Measurements from ENCODE around the gene RGL4.
"Not testable (repeated sequence)": the region's sequence is repeated elsewhere in the genome, so short reads cannot be mapped to it uniquely, and the experiment has no call there.

The RGL4 gene, protein sequence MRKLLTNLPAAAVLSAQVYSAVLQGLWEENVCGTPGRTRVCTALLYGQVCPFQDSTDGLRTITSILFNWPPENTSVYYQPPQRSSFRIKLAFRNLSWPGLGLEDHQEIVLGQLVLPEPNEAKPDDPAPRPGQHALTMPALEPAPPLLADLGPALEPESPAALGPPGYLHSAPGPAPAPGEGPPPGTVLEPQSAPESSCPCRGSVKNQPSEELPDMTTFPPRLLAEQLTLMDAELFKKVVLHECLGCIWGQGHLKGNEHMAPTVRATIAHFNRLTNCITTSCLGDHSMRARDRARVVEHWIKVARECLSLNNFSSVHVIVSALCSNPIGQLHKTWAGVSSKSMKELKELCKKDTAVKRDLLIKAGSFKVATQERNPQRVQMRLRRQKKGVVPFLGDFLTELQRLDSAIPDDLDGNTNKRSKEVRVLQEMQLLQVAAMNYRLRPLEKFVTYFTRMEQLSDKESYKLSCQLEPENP

DNA sequence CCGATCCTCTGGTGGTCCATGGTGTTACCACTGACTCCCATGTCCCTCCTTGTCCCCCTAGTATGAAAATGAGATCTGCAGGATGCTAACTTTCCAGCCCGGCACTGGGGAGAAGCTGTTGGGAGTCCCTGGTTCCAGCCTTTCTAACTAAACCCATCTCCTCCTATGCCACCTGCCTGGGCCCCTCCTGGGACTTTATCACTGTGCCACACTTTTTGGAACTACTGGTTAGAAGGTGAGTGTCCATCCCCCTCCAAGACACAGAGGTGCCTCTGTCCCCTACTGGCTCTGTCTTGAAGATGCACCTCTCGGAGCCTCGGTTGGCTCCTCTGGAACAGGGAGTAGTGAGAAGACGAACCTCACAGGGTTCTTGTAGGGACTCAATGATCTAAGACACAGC lies at the start of gene RGL4:
Gene RGL4, plus strand, starts transcription at position 301 of the 400 bp plus-strand sequence. CDS start 1,018 bp downstream, outside the sequence.
- no peak for DNase-seq

DNA sequence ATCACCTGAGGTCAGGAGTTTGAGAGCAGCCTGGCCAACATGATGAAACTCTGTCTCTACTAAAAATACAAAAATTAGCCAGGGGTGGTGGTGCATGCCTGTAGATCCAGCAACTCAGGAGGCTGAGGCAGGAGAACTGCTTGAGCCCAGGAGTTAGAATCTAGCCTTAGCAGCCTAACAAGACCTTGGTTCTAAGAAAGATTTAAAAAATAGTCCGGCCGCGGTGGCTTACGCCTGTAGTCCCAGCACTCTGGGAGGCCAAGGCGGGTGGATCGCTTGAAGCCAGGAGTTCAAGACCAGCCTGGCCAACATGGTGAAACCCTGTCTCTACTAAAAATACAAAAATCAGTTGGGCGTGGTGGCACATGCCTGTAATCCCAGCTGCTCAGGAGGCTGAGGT lies 44.3 kb upstream of the RGL4 start:
- not testable (repeated sequence) for DNase-seq

DNA sequence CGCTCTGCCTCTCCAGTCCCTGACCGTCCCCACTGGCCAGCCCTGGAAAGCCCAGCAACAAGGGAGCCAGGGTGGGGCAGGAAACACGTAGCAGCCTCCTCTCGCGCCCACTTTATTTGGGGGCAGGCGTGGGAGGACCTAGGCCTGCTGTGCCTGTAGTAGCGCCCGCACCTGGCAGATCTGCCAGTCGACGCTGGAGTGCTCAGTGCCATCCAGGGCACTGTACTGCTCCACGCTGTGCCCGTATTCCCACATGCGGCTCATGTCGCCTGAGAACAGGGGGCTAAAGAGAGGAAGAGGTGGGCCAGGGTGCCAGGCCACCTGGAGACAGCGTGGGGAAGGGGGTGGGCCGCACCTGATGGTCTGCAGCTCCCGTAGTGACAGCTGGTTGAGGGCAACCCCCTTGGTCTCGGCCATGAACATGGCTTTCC lies 41.7 kb upstream of the RGL4 start:
- DNase-seq: no peak

DNA sequence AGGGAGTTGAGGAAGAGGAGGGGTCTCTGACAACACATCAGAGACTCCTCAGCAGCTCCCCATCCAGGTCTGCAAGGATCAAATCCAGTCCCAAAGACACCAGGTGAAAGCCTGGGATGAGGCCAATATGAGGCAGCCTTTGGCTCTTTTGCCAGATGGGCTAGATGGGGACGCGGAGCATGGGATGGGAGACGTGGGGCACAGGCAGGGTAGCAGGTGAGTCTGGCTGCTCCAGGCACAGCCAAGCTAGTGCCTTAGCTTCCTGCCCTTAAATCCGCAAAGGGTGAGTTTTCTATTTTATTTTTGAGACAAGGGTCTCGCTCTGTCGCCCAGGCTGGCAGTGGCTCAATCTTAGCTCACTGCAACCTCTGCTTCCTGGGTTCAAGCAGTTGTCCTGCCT lies 39.1 kb upstream of the RGL4 start:
- no peak for DNase-seq

DNA sequence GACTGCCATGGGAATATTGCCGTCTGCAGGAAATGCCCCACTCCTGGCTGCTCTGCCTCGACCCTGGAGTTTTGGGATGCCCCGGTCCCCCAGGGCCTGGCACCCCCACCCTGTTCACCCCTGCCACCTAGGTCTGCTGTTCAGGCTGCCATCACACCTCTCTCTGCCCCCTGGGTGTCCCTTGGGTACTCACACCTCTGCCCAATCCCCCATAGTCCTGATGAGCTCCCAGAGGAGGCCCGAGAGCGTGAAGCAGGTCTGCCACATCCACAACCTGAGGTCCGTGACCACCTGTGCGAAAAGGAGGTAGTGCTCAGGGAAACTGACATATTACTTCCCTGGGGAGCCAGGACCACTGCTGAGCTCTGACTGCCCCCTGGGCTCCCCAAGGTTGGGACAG lies 38.5 kb upstream of the RGL4 start:
- no peak for DNase-seq

DNA sequence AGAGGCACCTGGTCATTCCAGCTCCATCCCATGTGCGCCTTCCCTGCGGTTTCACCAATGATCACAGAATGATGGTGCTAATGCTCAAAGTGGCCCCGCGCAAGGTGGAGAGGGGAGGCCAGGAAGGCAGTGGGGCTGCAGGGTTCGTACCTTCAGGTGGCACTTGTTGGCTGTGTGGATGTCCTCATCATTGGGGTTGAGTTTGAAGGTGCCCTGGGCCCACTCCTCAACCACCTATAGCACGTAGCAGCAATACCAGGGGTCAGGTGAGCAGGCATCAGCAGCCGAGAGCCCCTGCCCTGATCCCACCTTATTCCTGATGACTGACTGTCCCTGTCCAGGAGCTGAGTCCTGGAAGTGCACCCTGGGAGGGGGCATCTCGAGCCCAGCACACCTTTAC lies 38.1 kb upstream of the RGL4 start:
- no peak for DNase-seq

DNA sequence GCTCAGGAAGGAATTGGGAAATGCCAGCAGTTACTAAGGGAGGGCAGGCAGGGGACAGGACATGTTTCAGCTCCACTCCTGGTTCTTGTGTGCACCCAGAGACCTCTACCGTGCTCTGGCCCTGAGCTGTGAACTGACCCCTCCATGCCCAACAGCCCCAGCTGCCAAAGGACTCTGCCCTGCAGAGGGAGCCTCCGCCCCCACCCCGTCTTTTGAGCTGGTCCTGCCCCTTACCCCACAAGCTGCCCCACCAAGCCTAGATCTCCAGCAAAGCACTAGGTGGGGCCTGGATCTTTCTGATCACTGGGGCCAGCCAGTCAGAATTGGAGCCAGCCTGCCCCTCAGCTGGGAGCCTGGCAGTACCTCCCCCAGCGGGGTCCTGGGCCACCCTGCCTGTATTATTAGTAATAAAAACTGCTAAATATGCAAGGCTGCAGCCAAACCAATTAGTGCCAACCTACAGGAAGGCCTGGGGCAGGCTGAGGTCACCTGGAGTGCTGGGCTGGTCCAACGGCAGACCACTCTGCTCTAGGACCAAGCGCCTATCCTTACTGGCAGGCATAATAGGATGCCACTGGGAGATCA lies 34.8 kb upstream of the RGL4 start:
- DNase-seq: no peak

DNA sequence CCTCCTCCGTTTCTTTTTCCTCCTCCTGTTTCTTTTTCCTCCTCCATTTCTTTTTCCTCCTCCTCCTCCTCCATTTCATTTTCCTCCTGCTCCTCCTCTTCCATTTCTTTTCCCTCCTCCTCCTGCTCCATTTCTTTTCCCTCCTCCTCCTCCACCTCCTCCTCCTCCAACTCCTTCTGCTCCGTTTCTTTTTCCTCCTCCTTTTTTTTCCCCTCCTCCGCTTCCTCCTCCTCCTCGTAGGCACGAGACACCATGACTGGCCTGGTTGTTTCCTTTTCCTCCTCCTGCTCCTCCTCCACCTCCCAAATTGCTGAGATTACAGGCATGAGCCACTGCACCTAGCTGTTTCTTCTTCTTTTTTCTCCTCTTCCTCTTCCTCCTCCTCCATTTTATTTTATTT lies 33.1 kb upstream of the RGL4 start:
- DNase-seq: no peak

DNA sequence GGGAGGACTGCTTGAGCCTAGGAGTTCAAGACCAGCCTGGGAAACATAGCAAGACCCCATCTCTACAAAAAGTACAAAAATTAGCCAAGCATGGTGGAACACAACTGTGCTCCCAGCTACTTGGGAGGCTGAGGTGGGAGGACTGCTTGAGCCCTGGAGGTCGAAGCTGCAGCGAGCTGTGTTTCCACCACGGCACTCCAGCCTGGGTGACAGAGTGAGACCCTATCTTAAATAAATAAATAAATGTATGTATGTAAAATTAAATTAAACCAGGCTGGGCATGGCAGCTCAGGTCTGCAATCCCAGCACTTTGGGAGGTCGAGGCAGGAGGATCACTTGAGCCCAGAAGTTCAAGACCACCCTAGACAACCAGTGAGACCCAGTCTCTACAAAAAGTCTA lies 30.4 kb upstream of the RGL4 start:
- not testable (repeated sequence) for DNase-seq

DNA sequence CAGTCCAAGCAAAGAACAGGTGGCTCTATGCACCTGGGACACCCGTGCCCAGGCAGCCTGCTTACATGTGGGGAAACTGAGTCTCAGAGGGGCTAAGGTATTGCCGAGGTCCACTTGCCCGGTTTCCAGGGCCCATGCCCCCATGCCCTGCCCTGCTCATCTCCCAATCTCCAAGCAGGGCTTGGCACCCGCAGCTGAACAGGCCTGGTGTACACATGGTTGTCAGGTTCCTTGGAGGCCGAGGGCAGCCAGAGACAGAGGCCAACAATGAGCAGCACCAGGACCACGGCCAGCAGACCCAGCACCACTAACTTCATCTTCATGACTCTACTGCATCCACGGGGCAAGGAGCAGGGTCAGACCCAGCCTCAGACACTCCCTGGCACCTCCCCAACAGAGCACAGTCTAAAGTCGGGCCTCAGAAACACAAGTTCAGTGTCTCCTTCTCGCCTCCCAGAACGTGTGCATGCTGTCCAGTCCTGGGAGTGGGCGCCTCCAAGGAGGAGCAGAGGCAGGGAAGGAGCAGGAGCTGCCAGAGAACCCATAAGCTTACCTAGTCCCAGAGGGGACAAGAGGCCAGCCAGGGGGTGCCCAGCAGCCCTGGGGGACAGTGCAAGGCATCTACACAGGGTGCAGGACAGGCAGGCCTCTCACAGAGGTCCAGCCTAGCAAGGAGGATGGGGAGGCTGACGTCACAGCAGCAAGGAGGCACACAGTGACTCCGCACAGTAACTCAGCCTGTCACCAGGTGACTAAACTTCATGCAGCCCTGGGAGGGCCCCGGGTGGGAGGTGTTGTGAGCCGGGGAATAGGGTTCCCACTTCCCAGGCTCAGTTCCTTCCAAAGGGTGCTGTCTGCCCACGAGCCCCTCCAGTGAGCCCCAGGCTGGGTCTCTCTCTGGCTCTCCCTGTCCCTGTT lies 20.2 kb upstream of the RGL4 start:
- DNase-seq: no peak

DNA sequence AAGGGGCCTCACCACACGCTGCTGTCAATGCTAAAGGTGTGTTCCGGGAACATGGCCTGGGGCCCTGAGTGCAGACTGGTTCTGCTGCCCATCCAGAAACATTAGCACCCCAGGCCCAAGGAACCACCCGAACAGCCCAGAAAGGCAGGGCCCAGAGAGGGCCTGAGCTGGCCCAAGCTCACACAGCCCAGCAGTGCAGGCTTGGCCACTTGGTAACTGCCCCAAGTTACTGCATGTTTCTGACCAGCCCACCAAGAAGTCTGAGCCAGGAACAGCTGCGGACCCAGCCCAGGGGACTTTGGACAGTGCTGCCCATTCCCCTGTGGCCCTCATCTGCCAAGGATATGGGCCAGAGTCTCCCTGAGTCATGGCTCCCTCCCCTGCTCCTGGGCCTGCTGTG lies 19.4 kb upstream of the RGL4 start:
- DNase-seq: not testable (repeated sequence)

DNA sequence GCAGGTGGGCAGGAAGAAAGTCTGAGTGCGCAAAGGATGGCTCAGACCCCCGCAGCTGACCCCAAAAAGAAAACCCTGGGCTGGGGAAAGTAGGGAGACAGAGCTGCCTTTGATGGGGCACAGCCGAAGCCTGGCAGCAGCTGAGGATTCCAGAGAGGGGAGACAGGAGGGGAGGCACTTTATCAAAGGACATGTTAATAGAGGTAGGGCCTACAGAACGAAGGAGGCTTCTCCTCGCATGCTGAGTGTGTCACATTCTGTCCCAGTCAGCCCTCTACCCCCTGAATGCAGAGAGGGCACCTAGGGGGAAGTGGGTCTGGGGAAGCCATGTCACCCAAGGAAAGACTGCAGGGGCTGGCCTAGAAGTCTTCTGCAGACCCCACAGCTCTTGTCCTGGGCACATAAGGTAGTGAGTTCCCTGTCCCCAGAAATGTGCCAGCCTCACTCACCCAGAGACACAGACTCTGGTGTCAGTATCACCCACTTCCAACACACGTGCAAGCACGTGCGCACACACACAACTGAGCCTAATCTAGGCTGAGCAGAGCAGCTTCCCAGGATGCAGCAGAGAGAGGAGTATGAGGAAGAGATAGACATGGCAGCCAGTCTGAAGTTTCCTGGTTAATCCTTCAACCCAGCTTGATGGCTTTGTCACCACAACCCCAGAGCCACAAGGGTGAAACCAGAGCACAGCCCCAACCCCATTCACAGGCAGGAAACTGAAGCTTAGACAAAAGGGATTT lies 18.3 kb upstream of the RGL4 start:
- not testable (repeated sequence) for DNase-seq

DNA sequence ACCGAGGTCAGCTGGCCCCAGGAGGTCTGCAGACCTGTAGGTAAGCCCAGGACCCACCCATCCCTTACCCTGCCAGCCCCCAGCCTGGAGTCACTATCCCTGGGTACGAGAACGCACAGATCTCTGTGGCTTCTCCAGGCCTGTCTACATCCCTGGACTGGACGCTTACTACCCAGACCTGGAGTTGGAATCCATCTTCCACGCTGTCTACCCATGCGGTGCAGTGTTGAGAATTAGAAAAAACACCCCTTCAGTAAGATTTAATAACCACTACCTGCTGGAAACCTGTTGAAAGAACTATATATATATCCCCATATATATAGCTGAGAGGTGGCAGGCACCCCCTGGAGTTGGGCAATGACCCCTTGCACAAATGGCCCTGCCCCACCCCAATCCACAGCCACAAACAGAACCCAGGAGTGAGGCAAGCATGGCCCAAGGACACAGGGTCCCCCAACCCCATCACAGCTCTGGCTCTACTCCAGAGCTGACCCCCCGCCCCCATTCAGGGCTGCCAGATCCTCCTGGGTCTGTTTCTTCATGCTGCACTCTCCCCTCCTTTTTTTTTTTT lies 17.7 kb upstream of the RGL4 start:
- DNase-seq: no peak

DNA sequence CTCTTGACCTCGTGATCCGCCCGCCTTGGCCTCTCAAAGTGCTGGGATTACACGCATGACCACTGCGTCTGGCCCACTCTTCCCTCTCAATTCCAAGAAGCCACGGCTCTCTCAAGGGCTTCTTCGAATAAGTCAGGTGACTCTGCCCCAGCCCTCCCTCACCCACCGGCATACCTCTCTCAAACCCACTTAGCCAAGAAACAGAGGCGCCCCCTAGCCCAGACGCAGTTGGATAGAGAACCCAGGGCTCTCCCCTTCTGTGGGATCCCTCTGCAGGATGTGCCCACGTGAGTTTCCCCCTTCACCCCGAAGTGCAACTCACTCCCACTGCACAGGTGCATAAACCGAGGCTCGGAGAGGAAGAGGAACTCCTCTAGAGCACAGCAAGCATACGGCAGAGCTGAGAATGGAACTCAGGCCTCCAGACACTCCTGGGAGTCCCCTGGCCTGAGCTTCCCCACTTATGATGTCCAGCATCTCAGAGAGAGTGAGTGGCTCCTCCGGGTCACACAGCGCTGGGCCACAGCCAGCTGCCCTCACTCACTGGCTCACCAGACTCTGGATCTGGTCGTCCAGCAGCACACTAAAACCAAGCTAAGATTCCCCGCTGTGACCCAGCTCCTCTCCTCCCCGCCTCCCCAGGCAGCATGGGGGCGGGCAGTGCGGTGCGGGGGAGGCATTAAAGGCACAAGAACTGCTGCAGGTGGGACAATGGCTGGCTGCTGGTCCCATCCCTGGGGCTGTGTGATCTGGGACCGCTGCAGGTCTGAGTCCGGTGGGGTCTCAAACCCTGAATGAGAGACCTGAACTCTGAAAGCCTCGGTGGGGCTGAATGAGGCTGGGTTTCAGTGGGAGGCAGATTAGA lies 16.8 kb upstream of the RGL4 start:
- DNase-seq: no peak

DNA sequence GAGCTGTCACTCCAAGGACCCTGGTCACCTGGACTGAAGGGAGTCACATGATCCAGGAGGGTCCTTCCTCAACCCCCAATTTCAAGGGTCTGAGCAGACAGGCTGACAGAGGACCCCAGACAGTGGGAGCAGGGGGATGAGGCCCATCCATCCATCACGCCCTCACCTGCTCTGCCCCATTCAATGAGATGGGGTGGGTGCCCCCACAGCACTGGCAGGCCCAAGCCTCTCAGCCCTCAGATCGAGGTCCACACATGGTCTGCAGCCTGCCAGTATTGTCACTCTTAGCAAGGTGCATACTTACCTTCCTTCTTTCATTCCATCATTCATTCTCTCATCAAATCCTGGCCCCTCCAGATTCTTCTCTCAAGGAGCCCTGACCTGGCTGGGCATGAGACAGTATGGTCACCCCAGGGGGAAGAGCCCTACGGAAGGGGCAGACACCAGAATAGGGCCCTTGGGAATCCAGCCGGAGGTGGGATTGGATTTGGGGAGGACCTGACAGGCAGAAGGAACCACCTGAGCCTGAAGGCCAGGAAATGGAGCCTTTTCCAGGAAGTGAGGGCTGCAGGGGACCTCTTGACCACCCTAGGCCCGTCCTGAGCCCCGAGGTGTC lies 15.8 kb upstream of the RGL4 start:
- DNase-seq: not testable (repeated sequence)

DNA sequence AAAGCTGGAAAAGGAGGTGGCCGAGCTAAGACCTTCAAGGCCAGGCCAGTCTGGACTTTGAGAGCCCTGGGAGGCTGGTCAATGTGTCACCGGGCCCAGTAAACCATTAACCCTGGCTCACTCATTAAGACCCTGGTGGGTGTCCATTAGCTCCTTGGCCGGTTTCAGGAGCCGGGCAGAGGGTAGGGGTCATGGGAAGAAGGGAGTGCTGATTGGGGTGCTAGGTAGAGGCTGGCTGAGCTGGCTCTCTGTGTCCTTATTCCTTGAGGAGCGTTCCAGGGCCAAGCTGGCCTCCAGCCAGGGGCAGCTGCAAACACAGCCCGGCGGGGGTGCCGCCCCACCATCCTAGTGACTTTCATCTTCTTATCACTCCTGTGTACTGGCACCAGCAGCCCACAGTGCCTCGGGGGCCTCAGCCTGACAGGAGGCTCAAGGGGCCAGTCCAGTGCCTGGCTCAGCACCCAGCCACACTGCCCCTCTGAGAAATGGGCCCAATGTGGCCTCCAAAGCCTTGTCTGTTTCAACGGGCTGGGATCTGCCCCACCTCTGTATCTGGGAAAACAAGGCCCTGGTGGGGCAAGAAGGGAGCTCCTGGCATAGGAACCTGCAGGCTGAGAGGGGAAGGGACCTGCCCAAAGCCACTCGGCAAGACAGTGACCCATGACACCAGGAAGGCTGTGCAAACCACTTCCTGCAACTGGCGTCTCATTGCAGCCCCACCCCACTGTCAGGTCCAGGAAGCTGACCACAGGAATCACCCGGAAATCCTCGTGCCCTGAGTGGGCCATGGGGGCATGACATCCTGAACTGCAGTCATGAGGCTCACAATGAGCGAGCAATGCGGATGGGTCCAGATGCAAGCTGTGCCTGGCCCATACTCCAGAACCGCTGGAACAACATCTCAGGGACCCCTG lies 15.1 kb upstream of the RGL4 start:
- peak in 1 of 2 donors; percentile 30 for DNase-seq

DNA sequence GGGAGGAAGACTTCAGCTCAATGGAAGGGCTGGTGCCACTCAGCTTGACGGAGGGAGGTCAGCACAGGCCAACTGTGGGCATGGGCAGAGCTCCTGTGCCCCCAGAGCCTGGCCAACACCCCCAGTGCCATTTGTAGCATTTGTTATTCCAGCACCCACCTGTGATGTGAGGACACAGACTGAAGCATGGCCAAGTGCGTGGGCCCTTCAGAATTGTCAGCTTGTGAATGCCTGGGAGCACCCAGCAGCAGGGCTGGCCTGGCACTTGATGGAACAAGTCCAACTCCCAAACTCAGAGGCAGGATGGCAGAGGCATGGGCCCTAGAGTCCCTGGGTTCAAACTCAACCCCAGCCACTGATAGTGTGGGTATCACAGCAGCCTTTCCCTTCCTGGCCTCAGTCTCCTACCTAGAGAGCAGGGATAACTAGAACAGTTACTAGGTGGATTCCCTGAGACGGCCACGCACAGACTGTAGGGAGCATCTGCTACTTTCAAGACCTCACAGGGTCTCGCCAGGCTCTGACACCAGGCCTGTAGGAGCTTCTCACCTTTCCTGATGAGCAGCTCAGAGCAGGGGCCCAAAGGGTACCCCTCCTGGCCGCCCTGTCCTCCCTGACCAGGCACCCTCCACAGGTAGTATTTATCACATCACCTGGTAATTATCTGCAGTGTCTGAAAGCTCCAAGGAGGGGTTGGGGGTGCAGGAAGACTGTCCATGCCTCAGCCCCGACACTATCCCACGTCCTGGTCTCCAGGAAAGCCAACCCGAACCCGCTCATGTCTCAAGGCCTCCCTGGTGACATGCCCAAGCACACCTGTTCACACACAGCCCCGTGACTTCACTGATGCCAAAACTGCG lies 13.7 kb upstream of the RGL4 start:
- DNase-seq: peak in 1 of 2 donors; percentile 7

DNA sequence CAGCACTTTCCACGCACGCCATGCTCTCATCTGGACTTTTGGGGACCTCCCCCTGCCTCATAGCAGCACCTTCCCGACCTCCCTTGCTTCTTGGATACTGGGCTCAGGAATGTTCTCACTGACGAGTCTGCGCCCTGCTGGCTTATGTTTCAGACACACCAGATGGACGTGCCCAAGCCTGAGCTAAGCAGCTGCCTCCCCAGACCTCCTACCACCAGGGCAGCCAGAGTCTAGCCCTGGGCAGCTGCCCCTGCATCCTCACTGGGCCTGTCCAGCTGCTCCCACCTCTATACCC lies 13.2 kb upstream of the RGL4 start:
- no peak for DNase-seq

DNA sequence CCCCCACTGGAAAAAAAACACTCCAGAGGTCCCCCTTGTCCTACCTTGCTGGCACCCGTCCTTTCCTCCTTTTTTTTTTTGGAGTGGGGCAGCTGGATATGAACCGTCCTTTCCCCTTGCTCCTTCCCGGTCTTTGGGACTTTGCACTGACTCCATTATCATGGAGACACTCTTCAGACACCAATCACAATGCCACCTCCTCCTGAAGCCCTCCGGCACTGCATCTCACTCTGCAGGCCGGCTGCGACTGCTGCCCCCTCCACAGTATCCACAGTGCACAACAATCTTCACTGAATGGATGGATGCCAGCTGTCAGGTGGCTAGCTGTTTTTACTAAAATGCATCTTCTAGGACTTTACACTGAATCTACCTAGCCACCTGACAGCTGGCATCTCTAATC lies 12.7 kb upstream of the RGL4 start:
- no peak for DNase-seq

Measured in CD4-positive, alpha-beta T cell treated with Interleukin-4 for 1 hour (primary cell).